HCT116 (cell line): ENCODE results near the gene NFIA. TPM values are rescaled to one million over a fixed set of nuclear protein-coding genes. Genes with fewer than 3 reads are reported as not detected.

Source experiments
- ATAC-seq: fragments of 200-7000 bp; cut with Tn5 transposase; 2 replicates; pipeline ENCODE4 v1.9.1; 2020; ENCODE audit warnings: mild to moderate bottlenecking, moderate library complexity
- BruUV-seq: library from RNA; stranded (reverse); fragments of 400-500 nt; replicated peaks from 2 replicates; lab custom pipeline; 2021; lab: Mats Ljungman, UMichigan
- CTCF ChIA-PET: fragments of 300-600 bp; sonication (Branson Sonifier 250); formaldehyde crosslinking; loops from one replicate; lab custom pipeline; 2021; ENCODE audit warnings: antibody characterized with exemption; lab: Charles Lee
- POLR2A ChIA-PET: fragments of 300-600, 350-600 bp; sonication (Branson Sonifier 250); formaldehyde crosslinking; loops from one replicate; lab custom pipeline; 2021; ENCODE audit warnings: antibody characterized with exemption; lab: Charles Lee
- RAD21 ChIA-PET, 2 experiments: fragments of 300-600 bp; sonication (Branson Sonifier 250); formaldehyde crosslinking; loops; one replicate each; lab custom pipeline; 2023; ENCODE audit warnings: low total read pairs in 2 of 2; ENCODE audit not compliant: uncharacterized antibody in 2 of 2, unreplicated experiment in 2 of 2, low non-redundant PET in 1 of 2; lab: Charles Lee
- DNase-seq: peaks from one replicate; pipeline ENCODE4 v3.0.0-alpha.2; 2010; ENCODE audit warnings: low read depth, low spot score
- H2AFZ ChIP-seq: fragments of 200-600 bp; shearing (Covaris generic), sonication (generic); 2 replicates; pipeline ENCODE4 v1.6.1; 2017; ENCODE audit warnings: low read depth, mixed run types, mixed read lengths, antibody characterized with exemption, low read length; ENCODE audit not compliant: poor library complexity, severe bottlenecking
- H3K27ac ChIP-seq: 2 replicates; pipeline ENCODE4 v1.5.1; 2012; ENCODE audit warnings: low read depth, low read length
- H3K27me3 ChIP-seq: fragments of 200-600 bp; sonication (generic); 2 replicates; pipeline ENCODE4 v1.6.1; 2016; ENCODE audit warnings: mixed run types, low read length, mixed read lengths; ENCODE audit not compliant: insufficient read depth
- H3K36me3 ChIP-seq, 2 experiments: fragments of 200-500 bp in 1 of 2; fragments of 200-600 bp in 1 of 2; sonication (Bioruptor generic) in 1 of 2; sonication (generic) in 1 of 2; 2 replicates each; pipeline versions ENCODE4 v1.5.1 to v1.6.1; 2014 to 2016; ENCODE audit warnings: low read length in 2 of 2, inconsistent platforms in 1 of 2, mixed read lengths in 1 of 2, mixed run types in 1 of 2; ENCODE audit not compliant: insufficient read depth in 2 of 2, control insufficient read depth in 1 of 2
- H3K4me1 ChIP-seq, 2 experiments: fragments of 200-600 bp in 1 of 2; sonication (generic) in 1 of 2; 2 replicates each; pipeline versions ENCODE4 v1.5.1 to v1.6.1; 2012 to 2017; ENCODE audit warnings: low read length in 2 of 2, inconsistent platforms in 1 of 2, mild to moderate bottlenecking in 1 of 2, mixed read lengths in 1 of 2, mixed run types in 1 of 2, moderate library complexity in 1 of 2; ENCODE audit not compliant: insufficient read depth in 2 of 2, control insufficient read depth in 1 of 2
- H3K4me2 ChIP-seq: fragments of 200-600 bp; sonication (generic); 2 replicates; pipeline ENCODE4 v1.6.1; 2017; ENCODE audit warnings: mixed run types, low read length, mixed read lengths
- H3K4me3 ChIP-seq, 2 experiments: fragments of 200-600 bp in 1 of 2; sonication (generic) in 1 of 2; replicated peaks in 1 of 2; 2 replicates each; pipeline ENCODE4 v1.5.1; 2011 to 2016; ENCODE audit warnings: low read length in 2 of 2, control low read depth in 1 of 2, low read depth in 1 of 2, mild to moderate bottlenecking in 1 of 2, mixed read lengths in 1 of 2, mixed run types in 1 of 2
- H3K79me2 ChIP-seq: fragments of 200-600 bp; sonication (generic); 2 replicates; pipeline ENCODE4 v1.6.1; 2017; ENCODE audit warnings: mild to moderate bottlenecking, mixed run types, low read length, moderate library complexity, mixed read lengths; ENCODE audit not compliant: insufficient read depth
- H3K9ac ChIP-seq: fragments of 200-600 bp; sonication (generic); 2 replicates; pipeline ENCODE4 v1.6.1; 2016; ENCODE audit warnings: low read length, mixed read lengths
- H3K9me2 ChIP-seq: fragments of 200-600 bp; sonication (generic), shearing (Covaris generic); 2 replicates; pipeline ENCODE4 v1.6.1; 2017; ENCODE audit warnings: mixed run types, mild to moderate bottlenecking, moderate library complexity; ENCODE audit not compliant: insufficient read depth
- H3K9me3 ChIP-seq, 2 experiments: fragments of 200-500 bp in 1 of 2; fragments of 200-600 bp in 1 of 2; sonication (Bioruptor generic) in 1 of 2; sonication (generic) in 1 of 2; 2 replicates each; pipeline ENCODE4 v1.6.1; 2014 to 2017; ENCODE audit warnings: low read length in 2 of 2, mixed read lengths in 2 of 2, inconsistent platforms in 1 of 2, low read depth in 1 of 2, mild to moderate bottlenecking in 1 of 2, mixed run types in 1 of 2, moderate library complexity in 1 of 2; ENCODE audit not compliant: control insufficient read depth in 1 of 2, insufficient read depth in 1 of 2
- H4K20me1 ChIP-seq: fragments of 200-600 bp; sonication (generic), shearing (Covaris generic); 2 replicates; pipeline ENCODE4 v1.6.1; 2017; ENCODE audit warnings: mixed run types, mild to moderate bottlenecking, moderate library complexity; ENCODE audit not compliant: insufficient read depth
- ATF3 ChIP-seq: IDR thresholded peaks from 2 replicates; pipeline ENCODE4 v1.6.1; 2012
- CBX3 ChIP-seq: IDR thresholded peaks from 2 replicates; pipeline ENCODE4 v1.6.1; 2012; ENCODE audit warnings: low read depth
- CTCF ChIP-seq, 3 experiments: fragments of 200-600 bp in 1 of 3; sonication (generic) in 1 of 3; IDR thresholded peaks in 2 of 3; conservative IDR thresholded peaks in 1 of 3; 2 replicates each; pipeline ENCODE4 v1.5.1; 2012 to 2017; ENCODE audit warnings: low read depth in 2 of 3, low read length in 2 of 3, antibody characterized with exemption in 1 of 3, borderline replicate concordance in 1 of 3, control low read depth in 1 of 3, mild to moderate bottlenecking in 1 of 3, mixed read lengths in 1 of 3, mixed run types in 1 of 3, moderate library complexity in 1 of 3; ENCODE audit not compliant: insufficient read depth in 1 of 3
- EGR1 ChIP-seq: IDR thresholded peaks from 2 replicates; pipeline ENCODE4 v1.6.1; 2012; ENCODE audit warnings: low read depth
- EZH2 ChIP-seq: fragments of 200-600 bp; sonication (generic); IDR thresholded peaks from 2 replicates; pipeline ENCODE4 v1.6.1; 2017; ENCODE audit warnings: antibody characterized with exemption, mixed run types
- EZH2phosphoT487 ChIP-seq: fragments of 200-600 bp; IDR thresholded peaks from 2 replicates; pipeline ENCODE4 v1.6.1; 2018; ENCODE audit warnings: antibody characterized with exemption, borderline replicate concordance
- MAX ChIP-seq: IDR thresholded peaks from 2 replicates; pipeline ENCODE4 v1.6.1; 2012
- POLR2AphosphoS5 ChIP-seq: IDR thresholded peaks from 2 replicates; pipeline ENCODE4 v1.6.1; 2011; ENCODE audit warnings: mild to moderate bottlenecking, low read depth, low read length, moderate library complexity
- RAD21 ChIP-seq: IDR thresholded peaks from 2 replicates; pipeline ENCODE4 v1.6.1; 2012; ENCODE audit warnings: low read depth, mild to moderate bottlenecking
- SIN3A ChIP-seq: IDR thresholded peaks from 2 replicates; pipeline ENCODE4 v1.6.1; 2012; ENCODE audit warnings: low read depth
- SRF ChIP-seq: IDR thresholded peaks from 2 replicates; pipeline ENCODE4 v1.6.1; 2012; ENCODE audit warnings: low read depth
- YY1 ChIP-seq: IDR thresholded peaks from 2 replicates; pipeline ENCODE4 v1.6.1; 2011; ENCODE audit warnings: low read length, low read depth, moderate library complexity, mild to moderate bottlenecking; ENCODE audit not compliant: insufficient replicate concordance; ENCODE audit errors: extremely low read depth
- ZFX ChIP-seq: fragments of 450-650 bp; IDR thresholded peaks from 2 replicates; pipeline ENCODE4 v1.6.1; 2017
- ZNF274 ChIP-seq: fragments of 200-500 bp; sonication (Bioruptor generic); IDR thresholded peaks from 2 replicates; pipeline ENCODE4 v1.6.1; 2014; ENCODE audit warnings: mild to moderate bottlenecking, low read depth, low read length, inconsistent platforms
- intact Hi-C: fragments of 100-400 bp; cut with micrococcal nuclease; formaldehyde crosslinking; loops from 2 replicates; pipeline ENCODE4 v1.10.0; 2022
- total RNA-seq: library from RNA; stranded (reverse); gene quantifications from one replicate; pipeline ENCODE4 v1.2.1, GENCODE V29; 2021; ENCODE audit not compliant: unreplicated experiment

Gene NFIA
- total RNA-seq, 1 experiment from 2014 or later: 17.2 TPM

GRCh38 chr1:61307422-61308142 is 225.2 kb downstream of the NFIA start:
- DNase-seq (no peak), ATAC-seq (no peak)
- TF ChIP-seq SRF (no peak), YY1 (no peak), ATF3 (no peak), ZNF274 (no peak), EZH2 (no peak), CTCF (IDR thresholded peaks at IDR 0.05 in 2 of 3, conservative IDR thresholded peaks at IDR 0.05 in 1 of 3; ENCODE audit: borderline replicate concordance in 1 of 3, insufficient read depth in 1 of 3, low read depth in 2 of 3, low read length in 2 of 3) (no peak)
- no TSS peak for BruUV-seq
- H2AFZ ChIP-seq: no peak overlapping the region
- ChIA-PET RAD21 (no interaction called here), POLR2A (no interaction called here), CTCF (no interaction called here)
- no peak overlapping the region for H3K4me2 ChIP-seq
- H3K36me3 ChIP-seq: no peaks in the 10 kb centered on the region
- intact Hi-C loops: no loop called here
- no peaks in the 10 kb centered on the region for H3K4me1 ChIP-seq
- no peak overlapping the region for H3K4me3 ChIP-seq
- no peaks in the 10 kb centered on the region for H3K9me2 ChIP-seq
- H3K9ac ChIP-seq: no peak overlapping the region
- H3K27me3 ChIP-seq: no peaks in the 10 kb centered on the region
- no peaks in the 10 kb centered on the region for H3K79me2 ChIP-seq
- no peaks in the 10 kb centered on the region for H3K9me3 ChIP-seq
- H3K27ac ChIP-seq: no peak overlapping the region
- no peaks in the 10 kb centered on the region for H4K20me1 ChIP-seq

- intact Hi-C loops: no loop called here
- H3K27ac ChIP-seq: no peak overlapping the region
- H2AFZ ChIP-seq: no peak overlapping the region
- no peaks in the 10 kb centered on the region for H4K20me1 ChIP-seq
- CTCF ChIA-PET: no interaction called here
- POLR2A ChIA-PET: no interaction called here
- H3K4me2 ChIP-seq: no peak overlapping the region
- no TSS peak for BruUV-seq
- H3K9me3 ChIP-seq: no peaks in the 10 kb centered on the region
- H3K4me1 ChIP-seq: no peaks in the 10 kb centered on the region
- no peaks in the 10 kb centered on the region for H3K79me2 ChIP-seq
- no peak for DNase-seq
- H3K36me3 ChIP-seq: no peaks in the 10 kb centered on the region
- H3K27me3 ChIP-seq: no peaks in the 10 kb centered on the region
- H3K4me3 ChIP-seq: no peak overlapping the region
- ATAC-seq: no peak
- H3K9ac ChIP-seq: no peak overlapping the region
- H3K9me2 ChIP-seq: no peaks in the 10 kb centered on the region
- RAD21 ChIA-PET: no interaction called here
- no peak for TF ChIP-seq EZH2
- TF ChIP-seq ATF3: no peak
- no peak for TF ChIP-seq ZFX
- no peak for TF ChIP-seq SRF
- no peak for TF ChIP-seq SIN3A
- TF ChIP-seq EZH2phosphoT487: no peak
- no peak for TF ChIP-seq CBX3
- no peak for TF ChIP-seq RAD21
- no peak for TF ChIP-seq MAX
- no peak for TF ChIP-seq EGR1
- no peak for TF ChIP-seq POLR2AphosphoS5
Measured at GRCh38 chr1:61310057-61310456, 227.7 kb downstream of the NFIA start.
